ENCODE results near the gene LLGL2. TPM values are rescaled to one million over a fixed set of nuclear protein-coding genes. Genes with fewer than 3 reads are reported as not detected.
A peak's percentile ranks its signal among the peaks of the same experiment; 100 is the strongest.

The LLGL2 gene
- total RNA-seq, 1 experiment from 2014 or later: 156 TPM

GRCh38 chr17:75596320-75597087, 71.0 kb downstream of the LLGL2 start:
- Histone ChIP-seq H3K4me2 (no peak overlapping the region), H3K4me3 (no peak overlapping the region), H3K79me2 (ENCODE audit: low read depth) (no peaks in the 10 kb centered on the region), H3F3A (ENCODE audit: insufficient read depth, low read depth) (peaks cover 15% of the 10 kb centered on the region), H3K9me2 (ENCODE audit: insufficient read depth) (no peaks in the 10 kb centered on the region), H4K20me1 (ENCODE audit: insufficient read depth) (no peaks in the 10 kb centered on the region), H3K36me3 (ENCODE audit: low read depth) (no peaks in the 10 kb centered on the region), H2AFZ (no peak overlapping the region), H3K4me1 (replicated peaks; ENCODE audit: insufficient read depth) (peaks cover 17% of the 10 kb centered on the region), H3K27me3 (ENCODE audit: insufficient read depth, low read depth) (no peaks in the 10 kb centered on the region), H3K27ac (no peak overlapping the region), H3K9me3 (ENCODE audit: insufficient read depth, low read depth) (no peaks in the 10 kb centered on the region)
- no TSS peak for BruUV-seq (replicated peaks)
- POLR2A ChIA-PET (ENCODE audit: unreplicated experiment): no interaction called here
- intact Hi-C loops (cut with micrococcal nuclease; ENCODE audit: unreplicated experiment): no loop called here
- DNase-seq: no peak
- TF ChIP-seq CTCF (conservative IDR thresholded peaks at IDR 0.05) (no peak), EZH2 (IDR thresholded peaks at IDR 0.05; ENCODE audit: low read depth) (no peak)
- CTCF ChIA-PET: interaction anchor here (0.6 kb wide), 2 partner anchors 51 to 636 kb away, joined by 4 to 6 read pairs; no protein-coding TSS in a partner anchor

GRCh38 chr17:75601057-75601987, 75.8 kb downstream of the LLGL2 start:
- Histone ChIP-seq H3K79me2 (ENCODE audit: low read depth) (no peaks in the 10 kb centered on the region), H3K9me2 (ENCODE audit: insufficient read depth) (no peaks in the 10 kb centered on the region), H2AFZ (no peak overlapping the region), H3K4me1 (replicated peaks; ENCODE audit: insufficient read depth) (peaks cover 42% of the 10 kb centered on the region), H3K4me2 (peak overlapping the region; percentile 23; the same call in 1 of the 2 replicates), H3K36me3 (ENCODE audit: low read depth) (no peaks in the 10 kb centered on the region), H3K27ac (peak overlapping the region; percentile 43; the same call in 1 of the 2 replicates), H3K9me3 (ENCODE audit: insufficient read depth, low read depth) (no peaks in the 10 kb centered on the region), H4K20me1 (ENCODE audit: insufficient read depth) (no peaks in the 10 kb centered on the region), H3K27me3 (ENCODE audit: insufficient read depth, low read depth) (no peaks in the 10 kb centered on the region), H3F3A (ENCODE audit: insufficient read depth, low read depth) (peaks cover 35% of the 10 kb centered on the region), H3K4me3 (no peak overlapping the region)
- no TSS peak for BruUV-seq (replicated peaks)
- DNase-seq: peak; percentile 92 to 95
- POLR2A ChIA-PET (ENCODE audit: unreplicated experiment): interaction anchor here (0.5 to 0.9 kb wide), 8 partner anchors 9 to 171 kb away, joined by 3 to 21 read pairs (median 5); partner anchors contain the start of gene LLGL2
- TF ChIP-seq EZH2 (IDR thresholded peaks at IDR 0.05; ENCODE audit: low read depth) (no peak), CTCF (conservative IDR thresholded peaks at IDR 0.05) (peak; percentile 95)
- intact Hi-C loops (cut with micrococcal nuclease; ENCODE audit: unreplicated experiment): loop anchor here (1.0 to 5.0 kb wide), 4 partner anchors 9 to 84 kb away; partner anchors contain the start of genes CASKIN2, SMIM5 and TSEN54
- CTCF ChIA-PET: interaction anchor here (0.6 to 3.0 kb wide), 24 partner anchors 10 to 275 kb away, joined by 3 to 49 read pairs (median 4); partner anchors contain the start of genes LLGL2, RECQL5, SAP30BP and SMIM5

- Histone ChIP-seq H3K4me1 (replicated peaks; ENCODE audit: insufficient read depth) (peaks cover 42% of the 10 kb centered on the region), H3K9me2 (ENCODE audit: insufficient read depth) (no peaks in the 10 kb centered on the region), H4K20me1 (ENCODE audit: insufficient read depth) (no peaks in the 10 kb centered on the region), H3K27ac (no peak overlapping the region), H3K9me3 (ENCODE audit: insufficient read depth, low read depth) (no peaks in the 10 kb centered on the region), H3K4me3 (no peak overlapping the region), H3K4me2 (no peak overlapping the region), H3F3A (ENCODE audit: insufficient read depth, low read depth) (peaks cover 35% of the 10 kb centered on the region), H3K79me2 (ENCODE audit: low read depth) (no peaks in the 10 kb centered on the region), H3K36me3 (ENCODE audit: low read depth) (no peaks in the 10 kb centered on the region), H3K27me3 (ENCODE audit: insufficient read depth, low read depth) (no peaks in the 10 kb centered on the region), H2AFZ (no peak overlapping the region)
- ChIA-PET POLR2A (ENCODE audit: unreplicated experiment) (interaction anchor here (0.6 to 0.7 kb wide), 2 partner anchors 64 to 325 kb away, joined by 3 read pairs; no protein-coding TSS in a partner anchor), CTCF (interaction anchor here (0.5 to 2.2 kb wide), 3 partner anchors 13 to 334 kb away, joined by 5 to 10 read pairs (median 6); no protein-coding TSS in a partner anchor)
- TF ChIP-seq CTCF (conservative IDR thresholded peaks at IDR 0.05) (no peak), EZH2 (IDR thresholded peaks at IDR 0.05; ENCODE audit: low read depth) (no peak)
- peak in 1 of 2 experiments; percentile 44 for DNase-seq
- BruUV-seq (replicated peaks): no TSS peak
- intact Hi-C loops (cut with micrococcal nuclease; ENCODE audit: unreplicated experiment): loop anchor here (5.0 kb wide), 2 partner anchors 45 to 85 kb away; partner anchors contain the start of genes CASKIN2 and TSEN54
Observed at GRCh38 chr17:75602644-75603043, 77.1 kb downstream of the LLGL2 start.

All from PC-9 (cell line).